Measurements from ENCODE around the gene PACSIN3. TPM values are rescaled to one million over a fixed set of nuclear protein-coding genes. Genes with fewer than 3 reads are reported as not detected.
A peak's percentile ranks its signal among the peaks of the same experiment; 100 is the strongest.

PACSIN3 gene
- total and polyA plus RNA-seq, 7 donors: 1.2 to 78.3 (median 56.0) TPM

DNA sequence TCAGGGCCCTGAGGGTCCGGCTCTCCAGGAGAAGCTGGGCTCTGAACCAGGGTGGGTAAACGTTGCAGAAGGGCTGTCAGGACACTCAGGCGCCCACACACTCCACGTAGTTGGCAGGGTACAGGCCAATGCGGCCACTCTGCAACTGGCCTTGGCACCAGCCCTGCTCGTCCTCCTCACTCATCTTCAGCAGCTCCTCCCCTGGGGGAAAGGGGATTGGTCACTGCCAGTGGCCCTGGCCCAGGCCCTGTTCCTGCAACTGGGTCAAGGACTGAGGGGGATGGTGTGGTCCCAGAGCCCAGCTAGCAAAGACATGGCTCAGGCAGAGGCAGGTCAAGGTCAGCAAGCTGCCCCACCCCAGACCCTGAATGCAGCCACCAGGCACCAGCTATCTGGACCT, 8.4 kb downstream of the PACSIN3 start:
- peaks cover 0 to 62% (median 45%) of the 10 kb centered on the region in 4 donors for H3K4me1 ChIP-seq
- peak; percentile 77 for DNase-seq
- no peaks in the 10 kb centered on the region for H3K9me3 ChIP-seq
- TF ChIP-seq POLR2A (IDR thresholded peaks at IDR 0.05): no peak
- no peak for TF ChIP-seq CTCF (IDR thresholded peaks at IDR 0.05)
- TF ChIP-seq EP300 (IDR thresholded peaks at IDR 0.05): no peak
- TF ChIP-seq POLR2AphosphoS5 (IDR thresholded peaks at IDR 0.05): no peak
- intact Hi-C loops (cut with DNase I): loop anchor here (2.0 kb wide), 2 partner anchors 37 to 93 kb away; partner anchors contain the start of genes DDB2 and MADD
- H3K27ac ChIP-seq: peak overlapping the region; percentile 92 to 99 (median 98)
- 56 to 76% methylated on average over 6 of the region's 6 CpGs for WGBS, 2 donors
- H3K27me3 ChIP-seq: no peaks in the 10 kb centered on the region
- H3K36me3 ChIP-seq: peaks cover 6 to 60% (median 23%) of the 10 kb centered on the region in 4 donors
- peak overlapping the region in 2 of 4 donors; percentile 93 to 97 for H3K4me3 ChIP-seq

DNA sequence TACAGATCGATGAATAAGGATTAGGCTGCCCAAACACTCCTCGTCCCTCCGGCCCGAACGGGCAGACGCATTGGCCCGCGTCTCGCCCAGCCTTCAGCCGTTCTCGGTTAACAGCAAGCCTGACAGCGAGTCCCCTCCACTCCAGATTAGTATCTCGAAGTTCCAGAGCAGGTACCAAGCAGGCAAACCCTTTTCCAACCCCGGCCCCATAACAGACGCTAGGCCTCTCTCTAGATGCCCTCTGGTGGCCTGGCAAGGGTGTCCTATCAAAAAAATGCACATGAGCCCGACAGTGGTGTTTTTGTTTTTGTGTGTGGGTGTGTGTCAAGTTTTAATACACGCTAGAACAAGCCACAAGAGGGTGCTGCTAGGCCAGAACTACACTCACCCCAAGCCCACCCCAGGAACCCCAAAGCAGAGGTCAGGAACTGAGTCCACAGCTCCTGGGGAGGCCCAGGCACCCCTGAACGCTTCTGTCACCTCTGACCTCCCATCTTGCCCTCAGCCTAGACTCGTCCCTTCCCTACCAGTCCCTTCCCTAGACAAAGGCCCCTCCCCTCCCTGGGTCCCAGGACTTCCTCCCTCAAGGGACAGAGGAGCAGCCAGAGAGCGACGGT, 8.9 kb downstream of the PACSIN3 start:
- peak overlapping the region; percentile 92 to 99 (median 98) for H3K27ac ChIP-seq
- intact Hi-C loops (cut with DNase I): loop anchor here (2.0 kb wide), 2 partner anchors 37 to 93 kb away; partner anchors contain the start of genes DDB2 and MADD
- peaks cover 0 to 62% (median 45%) of the 10 kb centered on the region in 4 donors for H3K4me1 ChIP-seq
- no peak for TF ChIP-seq POLR2A (IDR thresholded peaks at IDR 0.05)
- TF ChIP-seq POLR2AphosphoS5 (IDR thresholded peaks at IDR 0.05): no peak
- TF ChIP-seq CTCF (IDR thresholded peaks at IDR 0.05): peak; percentile 55 to 83 (median 71)
- no peak for TF ChIP-seq EP300 (IDR thresholded peaks at IDR 0.05)
- H3K36me3 ChIP-seq: peaks cover 6 to 65% (median 25%) of the 10 kb centered on the region in 4 donors
- peak; percentile 84 for DNase-seq
- no peaks in the 10 kb centered on the region for H3K9me3 ChIP-seq
- H3K27me3 ChIP-seq: no peaks in the 10 kb centered on the region
- 1 to 3% methylated on average over 21 of the region's 21 CpGs for WGBS, 2 donors
- H3K4me3 ChIP-seq: peak overlapping the region; percentile 45 to 97 (median 85)

GRCh38 chr11:47176328-47177228, 9.7 kb downstream of the PACSIN3 start, which contains the start of gene ARFGAP2:
Gene ARFGAP2, minus strand, starts transcription at chr11:47176879. Its CDS starts 26 bp downstream, at chr11:47176853.
- peak; percentile 98 for DNase-seq
- H3K4me1 ChIP-seq: peaks cover 0 to 66% (median 50%) of the 10 kb centered on the region in 4 donors
- H3K4me3 ChIP-seq: peak within 1 kb of the TSS; percentile 77 to 97 (median 94)
- no peaks in the 10 kb centered on the region for H3K9me3 ChIP-seq
- peak within 1 kb of the TSS; percentile 92 to 99 (median 98) for H3K27ac ChIP-seq
- H3K36me3 ChIP-seq: peaks cover 6 to 72% (median 27%) of the 10 kb centered on the region in 4 donors
- intact Hi-C loops (cut with DNase I): loop anchor here (2.0 kb wide), 2 partner anchors 38 to 94 kb away; partner anchors contain the start of genes DDB2 and MADD
- WGBS, 2 donors: 0% methylated on average over 89 of the region's 89 CpGs
- H3K27me3 ChIP-seq: no peaks in the 10 kb centered on the region
- no peak for TF ChIP-seq CTCF (IDR thresholded peaks at IDR 0.05)
- TF ChIP-seq POLR2AphosphoS5 (IDR thresholded peaks at IDR 0.05): peak in 3 of 4 donors; percentile 83 to 90 (median 86)
- peak; percentile 16 to 32 for TF ChIP-seq POLR2A (IDR thresholded peaks at IDR 0.05)
- peak in 2 of 4 donors; percentile 17 to 24 for TF ChIP-seq EP300 (IDR thresholded peaks at IDR 0.05)

- intact Hi-C loops (cut with DNase I): loop anchor here (2.0 kb wide), 2 partner anchors 39 to 95 kb away; partner anchors contain the start of genes DDB2 and MADD
- peaks cover 6 to 72% (median 33%) of the 10 kb centered on the region in 4 donors for H3K36me3 ChIP-seq
- TF ChIP-seq POLR2AphosphoS5 (IDR thresholded peaks at IDR 0.05) (no peak), POLR2A (IDR thresholded peaks at IDR 0.05) (no peak), CTCF (IDR thresholded peaks at IDR 0.05) (no peak), EP300 (IDR thresholded peaks at IDR 0.05) (no peak)
- peak overlapping the region; percentile 92 to 99 (median 98) for H3K27ac ChIP-seq
- no peaks in the 10 kb centered on the region for H3K9me3 ChIP-seq
- no peak for DNase-seq
- peak overlapping the region; percentile 77 to 97 (median 94) for H3K4me3 ChIP-seq
- no peaks in the 10 kb centered on the region for H3K27me3 ChIP-seq
- 22 to 34% methylated on average over 14 of the region's 14 CpGs for WGBS, 2 donors
- peaks cover 0 to 73% (median 56%) of the 10 kb centered on the region in 4 donors for H3K4me1 ChIP-seq
These were observed 10.4 kb downstream of the PACSIN3 start for GRCh38 chr11:47175746-47176327.

Measured in sigmoid colon (tissue), 7 donors.